Testis (tissue), 3 donors: Measurements from ENCODE around the gene HOXC9. TPM values are rescaled to one million over a fixed set of nuclear protein-coding genes. Genes with fewer than 3 reads are reported as not detected.
A peak's percentile ranks its signal among the peaks of the same experiment; 100 is the strongest.

Experiments used
- DNase-seq: peaks from one replicate; pipeline ENCODE4 v3.0.0-alpha.2; 2019
- H3K27ac ChIP-seq, 2 donors: fragments of 200-600 bp; sonication (generic); one replicate each; pipeline ENCODE4 v1.5.1; 2019
- H3K27me3 ChIP-seq: fragments of 200-600 bp; sonication (generic); one replicate; pipeline ENCODE4 v1.5.1; 2019
- H3K36me3 ChIP-seq: fragments of 200-600 bp; sonication (generic); one replicate; pipeline ENCODE4 v1.5.1; 2017; ENCODE audit warnings: low read depth; ENCODE audit errors: missing control alignments
- H3K4me1 ChIP-seq: fragments of 200-600 bp; sonication (generic); one replicate; pipeline ENCODE4 v1.5.1; 2019
- H3K4me3 ChIP-seq, 2 donors: fragments of 200-600 bp; sonication (generic); one replicate each; pipeline ENCODE4 v1.5.1; 2017 to 2019
- H3K9me3 ChIP-seq: fragments of 200-600 bp; sonication (generic); one replicate; pipeline ENCODE4 v1.5.1; 2017
- POLR2A ChIP-seq: fragments of 450-650 bp; IDR thresholded peaks from one replicate; pipeline ENCODE4 v1.6.1; 2017; ENCODE audit warnings: antibody characterized with exemption, mild to moderate bottlenecking, moderate library complexity
- WGBS, 2 donors: methylation state at CpG; one replicate each; pipeline ENCODE4 v1.1.5; 2018; 5-methylcytosine and 5-hydroxymethylcytosine counted together
- intact Hi-C: fragments of 100-400 bp; cut with DNase I; formaldehyde crosslinking; loops from one replicate; pipeline ENCODE4 v1.15.1; 2023; ENCODE audit warnings: low total_unique reads
- polyA plus RNA-seq: library from polyadenylated mRNA; stranded (reverse); fragments of 350-450 nt; fragmentation: Illumina TruSeq; extraction: RNeasy Lipid Tissue Mini Kit (QIAGEN cat#74804); gene quantifications from one replicate; pipeline ENCODE4 v1.2.3, GENCODE V29; 2014; ENCODE audit warnings: low read depth, low replicate concordance; ENCODE audit not compliant: insufficient read depth
- total RNA-seq, 2 donors: library from RNA; depleted of rRNA; stranded (reverse); fragments of >200 nt; gene quantifications; one replicate each; pipeline ENCODE4 v1.2.3, GENCODE V29; 2016
- TF ChIP-seq, protein P1 (sequence below), 3 experiments: fragments of 450-650 bp in 2 of 3; fragments of 200-600 bp in 1 of 3; sonication (generic) in 1 of 3; IDR thresholded peaks; one replicate each; pipeline ENCODE4 v1.5.1; 2016 to 2019; ENCODE audit warnings: antibody characterized with exemption in 3 of 3, mild to moderate bottlenecking in 2 of 3, moderate library complexity in 1 of 3

Gene HOXC9
- total and polyA plus RNA-seq, 3 donors from 2014 or later = 2.4 to 7.8 (median 6.6) TPM

DNA sequence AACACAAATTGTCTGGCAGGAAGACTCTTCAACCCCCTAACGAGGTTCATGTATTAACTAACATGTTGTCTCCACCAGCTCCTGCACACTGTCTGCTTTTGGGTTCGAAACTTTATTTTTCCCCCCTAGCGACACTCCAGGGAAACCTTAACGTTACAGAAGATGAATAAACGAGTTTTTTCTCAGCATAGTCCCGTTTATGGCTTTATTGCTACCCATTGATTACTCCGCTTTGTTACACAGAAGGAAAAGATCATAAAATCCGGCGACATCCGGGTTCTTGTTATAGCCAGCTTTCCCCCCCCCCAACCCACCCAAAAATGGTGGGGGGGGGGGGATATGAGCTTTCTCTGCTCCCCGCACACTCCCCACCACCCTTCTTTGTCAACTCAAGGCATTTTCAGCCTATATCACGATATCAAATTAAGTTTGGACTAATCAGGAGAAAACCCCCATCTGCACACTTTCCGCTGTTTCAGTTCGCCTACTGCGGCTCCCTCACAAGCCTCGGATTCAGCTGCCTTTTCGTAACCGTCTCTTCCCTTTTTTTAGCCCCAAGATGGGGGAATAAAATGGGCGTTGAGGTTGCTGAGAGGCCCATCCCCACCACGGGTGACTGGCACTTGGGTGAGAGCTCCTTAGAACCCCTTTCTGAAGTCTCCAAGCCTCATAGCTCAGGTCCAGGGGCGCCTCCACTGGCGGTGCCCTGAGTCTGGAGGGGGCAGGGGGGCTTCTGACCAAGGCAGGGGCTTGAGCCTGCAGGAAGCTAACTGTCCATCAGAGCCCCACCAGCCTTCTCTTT is 26.9 kb downstream of the HOXC9 start:
- no peaks in the 10 kb centered on the region for H3K27me3 ChIP-seq
- intact Hi-C loops = no loop called here
- H3K9me3 ChIP-seq = no peaks in the 10 kb centered on the region
- H3K36me3 ChIP-seq = no peaks in the 10 kb centered on the region
- no peak overlapping the region for H3K27ac ChIP-seq
- TF ChIP-seq POLR2A = no peak
- TF ChIP-seq, protein P1, sequence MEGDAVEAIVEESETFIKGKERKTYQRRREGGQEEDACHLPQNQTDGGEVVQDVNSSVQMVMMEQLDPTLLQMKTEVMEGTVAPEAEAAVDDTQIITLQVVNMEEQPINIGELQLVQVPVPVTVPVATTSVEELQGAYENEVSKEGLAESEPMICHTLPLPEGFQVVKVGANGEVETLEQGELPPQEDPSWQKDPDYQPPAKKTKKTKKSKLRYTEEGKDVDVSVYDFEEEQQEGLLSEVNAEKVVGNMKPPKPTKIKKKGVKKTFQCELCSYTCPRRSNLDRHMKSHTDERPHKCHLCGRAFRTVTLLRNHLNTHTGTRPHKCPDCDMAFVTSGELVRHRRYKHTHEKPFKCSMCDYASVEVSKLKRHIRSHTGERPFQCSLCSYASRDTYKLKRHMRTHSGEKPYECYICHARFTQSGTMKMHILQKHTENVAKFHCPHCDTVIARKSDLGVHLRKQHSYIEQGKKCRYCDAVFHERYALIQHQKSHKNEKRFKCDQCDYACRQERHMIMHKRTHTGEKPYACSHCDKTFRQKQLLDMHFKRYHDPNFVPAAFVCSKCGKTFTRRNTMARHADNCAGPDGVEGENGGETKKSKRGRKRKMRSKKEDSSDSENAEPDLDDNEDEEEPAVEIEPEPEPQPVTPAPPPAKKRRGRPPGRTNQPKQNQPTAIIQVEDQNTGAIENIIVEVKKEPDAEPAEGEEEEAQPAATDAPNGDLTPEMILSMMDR (IDR thresholded peaks at IDR 0.05) = no peak
- 46 to 50% methylated on average over 22 of the region's 22 CpGs for WGBS, 2 donors
- peaks cover 29% of the 10 kb centered on the region for H3K4me1 ChIP-seq
- no peak for DNase-seq
- H3K4me3 ChIP-seq = peak overlapping the region in 1 of 2 donors; percentile 15

DNA sequence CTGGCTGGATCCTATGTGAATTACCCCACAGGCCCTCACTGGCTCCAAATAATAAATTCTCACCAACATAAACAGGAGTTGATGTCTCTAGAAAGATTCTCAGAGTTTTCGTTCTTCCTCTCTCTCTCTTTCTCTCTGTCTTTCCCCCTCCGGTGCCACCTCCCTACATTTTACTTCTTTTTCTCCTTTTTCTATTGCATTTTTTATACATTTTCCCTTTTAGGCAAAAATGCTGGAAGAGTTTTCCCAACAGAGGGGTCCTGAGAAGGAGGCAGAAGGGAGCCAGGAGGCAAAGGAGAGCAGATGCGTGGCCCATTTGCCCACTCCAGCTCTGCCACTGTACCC is 27.5 kb downstream of the HOXC9 start:
- peaks cover 35% of the 10 kb centered on the region for H3K4me1 ChIP-seq
- H3K4me3 ChIP-seq = no peak overlapping the region
- no peaks in the 10 kb centered on the region for H3K36me3 ChIP-seq
- TF ChIP-seq POLR2A = no peak
- TF ChIP-seq, protein P1 (IDR thresholded peaks at IDR 0.05) = no peak
- H3K9me3 ChIP-seq = no peaks in the 10 kb centered on the region
- WGBS, 2 donors = 51 to 65% methylated on average over 3 of the region's 3 CpGs
- H3K27me3 ChIP-seq = no peaks in the 10 kb centered on the region
- DNase-seq = no peak
- intact Hi-C loops = no loop called here
- H3K27ac ChIP-seq = no peak overlapping the region

DNA sequence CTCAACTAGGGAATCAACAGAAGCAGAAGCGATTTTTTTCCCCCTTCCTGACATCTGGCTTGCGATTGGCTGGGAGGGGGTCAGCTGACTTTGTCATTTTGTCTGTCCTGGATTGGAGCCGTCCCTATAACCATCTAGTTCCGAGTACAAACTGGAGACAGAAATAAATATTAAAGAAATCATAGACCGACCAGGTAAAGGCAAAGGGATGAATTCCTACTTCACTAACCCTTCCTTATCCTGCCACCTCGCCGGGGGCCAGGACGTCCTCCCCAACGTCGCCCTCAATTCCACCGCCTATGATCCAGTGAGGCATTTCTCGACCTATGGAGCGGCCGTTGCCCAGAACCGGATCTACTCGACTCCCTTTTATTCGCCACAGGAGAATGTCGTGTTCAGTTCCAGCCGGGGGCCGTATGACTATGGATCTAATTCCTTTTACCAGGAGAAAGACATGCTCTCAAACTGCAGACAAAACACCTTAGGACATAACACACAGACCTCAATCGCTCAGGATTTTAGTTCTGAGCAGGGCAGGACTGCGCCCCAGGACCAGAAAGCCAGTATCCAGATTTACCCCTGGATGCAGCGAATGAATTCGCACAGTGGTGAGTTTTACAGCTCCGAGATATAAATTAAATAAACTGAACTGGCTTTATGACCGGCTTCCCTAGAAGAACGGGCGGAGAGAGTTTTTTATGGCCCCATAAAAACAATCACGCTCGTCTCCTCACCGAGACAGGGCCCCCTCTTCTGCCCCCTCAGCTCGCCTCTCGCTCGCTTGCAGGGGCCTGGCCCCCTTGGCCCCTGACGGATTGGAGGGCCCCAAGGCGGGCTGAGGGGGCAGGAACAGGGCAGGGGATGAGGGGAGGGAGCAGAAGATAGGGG is 28.6 kb downstream of the HOXC9 start, which contains the start of gene HOXC6:
HOXC6 (plus strand) TSS at position 127 of the 888 bp plus-strand sequence; CDS start at position 209, 82 bp downstream.
- H3K4me1 ChIP-seq = peaks cover 36% of the 10 kb centered on the region
- H3K27me3 ChIP-seq = no peaks in the 10 kb centered on the region
- DNase-seq = peak; percentile 59
- 32 to 34% methylated on average over 36 of the region's 36 CpGs for WGBS, 2 donors
- no peaks in the 10 kb centered on the region for H3K9me3 ChIP-seq
- H3K36me3 ChIP-seq = no peaks in the 10 kb centered on the region
- intact Hi-C loops = no loop called here
- H3K27ac ChIP-seq = peak within 1 kb of the TSS; percentile 0 to 67
- peak within 1 kb of the TSS; percentile 13 to 21 for H3K4me3 ChIP-seq
- TF ChIP-seq, protein P1 (IDR thresholded peaks at IDR 0.05) = no peak

DNA sequence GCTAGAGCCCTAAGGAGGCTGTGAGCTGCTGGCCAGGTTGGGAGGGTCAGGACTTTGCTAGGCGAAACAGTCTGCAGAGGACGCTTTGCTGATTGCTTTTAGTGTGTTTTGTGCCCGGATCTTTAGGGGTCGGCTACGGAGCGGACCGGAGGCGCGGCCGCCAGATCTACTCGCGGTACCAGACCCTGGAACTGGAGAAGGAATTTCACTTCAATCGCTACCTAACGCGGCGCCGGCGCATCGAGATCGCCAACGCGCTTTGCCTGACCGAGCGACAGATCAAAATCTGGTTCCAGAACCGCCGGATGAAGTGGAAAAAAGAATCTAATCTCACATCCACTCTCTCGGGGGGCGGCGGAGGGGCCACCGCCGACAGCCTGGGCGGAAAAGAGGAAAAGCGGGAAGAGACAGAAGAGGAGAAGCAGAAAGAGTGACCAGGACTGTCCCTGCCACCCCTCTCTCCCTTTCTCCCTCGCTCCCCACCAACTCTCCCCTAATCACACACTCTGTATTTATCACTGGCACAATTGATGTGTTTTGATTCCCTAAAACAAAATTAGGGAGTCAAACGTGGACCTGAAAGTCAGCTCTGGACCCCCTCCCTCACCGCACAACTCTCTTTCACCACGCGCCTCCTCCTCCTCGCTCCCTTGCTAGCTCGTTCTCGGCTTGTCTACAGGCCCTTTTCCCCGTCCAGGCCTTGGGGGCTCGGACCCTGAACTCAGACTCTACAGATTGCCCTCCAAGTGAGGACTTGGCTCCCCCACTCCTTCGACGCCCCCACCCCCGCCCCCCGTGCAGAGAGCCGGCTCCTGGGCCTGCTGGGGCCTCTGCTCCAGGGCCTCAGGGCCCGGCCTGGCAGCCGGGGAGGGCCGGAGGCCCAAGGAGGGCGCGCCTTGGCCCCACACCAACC is 29.8 kb downstream of the HOXC9 start:
- Histone ChIP-seq H3K9me3 (no peaks in the 10 kb centered on the region), H3K4me1 (peaks cover 26% of the 10 kb centered on the region), H3K36me3 (no peaks in the 10 kb centered on the region), H3K27ac (peak overlapping the region; percentile 80 to 89), H3K4me3 (no peak overlapping the region), H3K27me3 (no peaks in the 10 kb centered on the region)
- TF ChIP-seq, protein P1 (IDR thresholded peaks at IDR 0.05) = no peak
- TF ChIP-seq POLR2A = no peak
- WGBS, 2 donors = 47 to 49% methylated on average over 47 to 52 of the region's 53 CpGs
- intact Hi-C loops = loop anchor here (5.0 kb wide), 1 partner anchor 163 kb away; no protein-coding TSS in a partner anchor
- DNase-seq = no peak
